ENCODE measurements around the gene TSPAN9. TPM values are rescaled to one million over a fixed set of nuclear protein-coding genes. Genes with fewer than 3 reads are reported as not detected.

TSPAN9 gene
- total and polyA plus RNA-seq, 4 donors, result 23.0 to 72.3 (median 33.9) TPM

- Histone ChIP-seq H3K9me3 (ENCODE audit: control insufficient read depth in 4 of 4, insufficient read depth in 3 of 4, low read length in 3 of 4) (no peaks in the 10 kb centered on the region), H3K4me3 (no peak overlapping the region), H3K27me3 (ENCODE audit: control insufficient read depth in 3 of 3, insufficient read depth in 3 of 3, low read length in 2 of 3) (no peaks in the 10 kb centered on the region), H3K27ac (ENCODE audit: low read depth in 1 of 2, low read length in 1 of 2) (peak overlapping the region; percentile 48 to 89), H3K9ac (ENCODE audit: insufficient read depth in 1 of 2, low read length in 2 of 2) (peak overlapping the region in 1 of 2 donors; percentile 35), H3K4me1 (ENCODE audit: control insufficient read depth in 5 of 5, insufficient read depth in 5 of 5, low read length in 5 of 5) (peaks cover 16 to 31% (median 20%) of the 10 kb centered on the region in 5 donors), H3K36me3 (ENCODE audit: control insufficient read depth in 4 of 4, insufficient read depth in 4 of 4, low read length in 4 of 4) (peaks cover 0 to 6% (median 3%) of the 10 kb centered on the region in 4 donors)
- TF ChIP-seq CTCF (IDR thresholded peaks at IDR 0.05; ENCODE audit: control extremely low read depth, extremely low read depth), result no peak
- peak; percentile 90 to 97 (median 94) for DNase-seq
- WGBS, 2 donors, result 7 to 8% methylated on average over 10 of the region's 10 CpGs
- peak; percentile 41 for ATAC-seq (ENCODE audit: insufficient read depth, low FRiP score)
Observed at GRCh38 chr12:3097186-3097804, 20.1 kb downstream of the TSPAN9 start.

GRCh38 chr12:3097836-3098235 lies 20.7 kb downstream of the TSPAN9 start:
- no peak overlapping the region for H3K4me3 ChIP-seq
- ATAC-seq (ENCODE audit: insufficient read depth, low FRiP score) (no peak), DNase-seq (peak in 1 of 3 donors; percentile 39)
- WGBS, 2 donors, result 49 to 62% methylated on average over 9 of the region's 9 CpGs
- peak overlapping the region; percentile 48 to 89 for H3K27ac ChIP-seq (ENCODE audit: low read depth in 1 of 2, low read length in 1 of 2)
- H3K27me3 ChIP-seq (ENCODE audit: control insufficient read depth in 3 of 3, insufficient read depth in 3 of 3, low read length in 2 of 3), result no peaks in the 10 kb centered on the region
- no peak for TF ChIP-seq CTCF (IDR thresholded peaks at IDR 0.05; ENCODE audit: control extremely low read depth, extremely low read depth)
- H3K9me3 ChIP-seq (ENCODE audit: control insufficient read depth in 4 of 4, insufficient read depth in 3 of 4, low read length in 3 of 4), result no peaks in the 10 kb centered on the region
- peaks cover 0 to 2% (median under 1%) of the 10 kb centered on the region in 4 donors for H3K36me3 ChIP-seq (ENCODE audit: control insufficient read depth in 4 of 4, insufficient read depth in 4 of 4, low read length in 4 of 4)
- H3K9ac ChIP-seq (ENCODE audit: insufficient read depth in 1 of 2, low read length in 2 of 2), result peak overlapping the region in 1 of 2 donors; percentile 35
- peaks cover 16 to 31% (median 18%) of the 10 kb centered on the region in 5 donors for H3K4me1 ChIP-seq (ENCODE audit: control insufficient read depth in 5 of 5, insufficient read depth in 5 of 5, low read length in 5 of 5)

GRCh38 chr12:3098436-3098835 lies 21.3 kb downstream of the TSPAN9 start:
- Histone ChIP-seq H3K4me1 (ENCODE audit: control insufficient read depth in 5 of 5, insufficient read depth in 5 of 5, low read length in 5 of 5) (peaks cover 16 to 34% (median 18%) of the 10 kb centered on the region in 5 donors), H3K4me3 (no peak overlapping the region), H3K9ac (ENCODE audit: insufficient read depth in 1 of 2, low read length in 2 of 2) (no peak overlapping the region), H3K36me3 (ENCODE audit: control insufficient read depth in 4 of 4, insufficient read depth in 4 of 4, low read length in 4 of 4) (peaks cover 0 to 2% (median 0%) of the 10 kb centered on the region in 4 donors), H3K27me3 (ENCODE audit: control insufficient read depth in 3 of 3, insufficient read depth in 3 of 3, low read length in 2 of 3) (no peaks in the 10 kb centered on the region), H3K9me3 (ENCODE audit: control insufficient read depth in 4 of 4, insufficient read depth in 3 of 4, low read length in 3 of 4) (no peaks in the 10 kb centered on the region), H3K27ac (ENCODE audit: low read depth in 1 of 2, low read length in 1 of 2) (peak overlapping the region; percentile 26 to 89)
- ATAC-seq (ENCODE audit: insufficient read depth, low FRiP score) (no peak), DNase-seq (no peak)
- 74 to 79% methylated on average over 5 of the region's 5 CpGs for WGBS, 2 donors
- no peak for TF ChIP-seq CTCF (IDR thresholded peaks at IDR 0.05; ENCODE audit: control extremely low read depth, extremely low read depth)
